Islet precursor cell (in vitro differentiated cells): ENCODE measurements around the gene CYP27B1.
"Not testable (repeated sequence)": the region's sequence is repeated elsewhere in the genome, so short reads cannot be mapped to it uniquely, and the experiment has no call there.

Source experiments
- DNase-seq: peaks from one replicate; pipeline ENCODE4 v3.0.0-alpha.2; 2018

The CYP27B1 gene

GRCh38 chr12:57783466-57783801, 16.6 kb upstream of the CYP27B1 start:
- no peak for DNase-seq

GRCh38 chr12:57782608-57783465, 16.0 kb upstream of the CYP27B1 start, which contains the start of gene TSFM:
TSFM (plus strand) TSS chr12:57782787; CDS start chr12:57782802, 15 bp downstream.
- peak; percentile 97 for DNase-seq

- no peak for DNase-seq
Measured at GRCh38 chr12:57782243-57782607, 15.3 kb upstream of the CYP27B1 start.

DNA sequence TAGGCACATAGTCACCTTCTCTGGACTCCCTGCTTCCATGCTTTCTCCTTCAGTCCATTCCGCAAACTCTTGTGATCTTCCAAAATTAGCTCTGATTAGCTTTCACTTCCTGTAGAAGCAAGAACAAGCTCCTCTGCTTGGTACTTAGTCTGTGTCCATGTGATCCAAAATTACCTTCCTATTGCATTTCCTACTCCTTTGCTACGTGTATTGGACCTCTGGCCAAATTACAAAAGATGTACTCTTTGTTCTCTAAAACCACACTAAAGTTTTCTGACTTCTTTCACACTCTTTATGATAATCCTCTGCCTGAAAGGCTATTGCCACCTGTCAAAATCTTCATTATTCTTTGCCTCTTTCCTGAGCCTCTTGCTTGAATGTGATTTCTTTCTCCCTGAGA, 14.9 kb upstream of the CYP27B1 start:
- no peak for DNase-seq

DNA sequence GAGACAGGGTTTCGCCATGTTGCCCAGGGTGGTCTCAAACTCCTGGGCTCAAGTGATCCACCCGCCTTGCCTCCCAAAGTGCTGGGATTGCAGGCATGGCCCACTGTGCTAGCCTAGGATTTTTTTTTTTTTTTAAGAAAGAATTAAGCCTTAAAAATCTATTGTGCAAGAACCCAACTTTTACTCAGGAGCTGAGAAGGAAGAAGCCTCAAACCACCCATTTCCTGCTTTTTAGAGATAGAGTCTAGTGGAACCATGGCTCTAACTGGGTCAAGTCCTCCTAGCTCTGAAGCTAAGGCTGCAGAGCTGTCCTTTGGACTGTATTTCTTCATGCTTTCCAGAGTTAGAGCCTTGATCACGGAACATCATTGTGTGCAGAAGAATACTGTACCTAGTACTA, 14.4 kb upstream of the CYP27B1 start:
- DNase-seq, result no peak

GRCh38 chr12:57780284-57780897, 13.5 kb upstream of the CYP27B1 start:
- DNase-seq, result no peak

DNA sequence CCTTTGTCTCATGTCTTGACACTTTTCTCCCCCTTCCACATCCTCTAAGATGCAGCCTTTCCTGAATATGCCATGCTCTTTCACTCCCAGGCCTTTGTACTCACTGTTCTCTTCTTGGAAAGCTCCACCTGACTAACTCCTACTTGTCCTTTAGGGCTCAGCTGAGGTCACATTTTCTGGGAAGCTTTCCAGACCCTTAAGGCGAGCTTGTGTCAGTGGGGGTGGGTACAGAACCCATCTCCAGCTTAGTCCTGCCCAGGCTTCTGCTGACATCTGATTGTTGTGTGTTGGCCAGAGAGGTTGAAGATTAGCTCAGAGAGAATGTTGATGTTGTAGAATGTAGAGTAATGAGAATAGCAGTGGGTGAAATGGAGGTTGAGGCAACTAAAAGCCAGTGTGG, 12.9 kb upstream of the CYP27B1 start:
- no peak for DNase-seq

DNA sequence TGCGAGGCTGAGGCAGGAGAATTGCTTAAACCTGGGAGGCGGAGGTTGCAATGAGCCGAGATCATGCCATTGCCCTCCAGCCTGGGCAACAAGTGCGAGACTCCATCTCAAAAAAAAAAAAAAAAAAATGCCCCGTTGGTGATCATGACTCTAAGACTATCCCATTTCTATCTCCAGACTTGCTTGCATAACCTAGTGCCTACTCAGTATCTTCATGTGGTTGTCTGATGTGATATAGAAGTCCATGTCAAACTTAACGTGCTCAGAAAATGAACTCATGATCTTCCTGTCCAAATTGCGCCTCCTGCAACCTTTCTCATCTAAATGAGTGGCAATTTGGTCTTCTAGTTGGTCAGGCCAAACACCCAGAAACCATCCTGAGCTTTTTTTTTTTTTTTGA, 11.0 kb upstream of the CYP27B1 start:
- DNase-seq, result no peak

- DNase-seq, result no peak
Measured at GRCh38 chr12:57777367-57777766, 10.5 kb upstream of the CYP27B1 start.

GRCh38 chr12:57776247-57776587, 9.3 kb upstream of the CYP27B1 start:
- DNase-seq, result no peak

DNA sequence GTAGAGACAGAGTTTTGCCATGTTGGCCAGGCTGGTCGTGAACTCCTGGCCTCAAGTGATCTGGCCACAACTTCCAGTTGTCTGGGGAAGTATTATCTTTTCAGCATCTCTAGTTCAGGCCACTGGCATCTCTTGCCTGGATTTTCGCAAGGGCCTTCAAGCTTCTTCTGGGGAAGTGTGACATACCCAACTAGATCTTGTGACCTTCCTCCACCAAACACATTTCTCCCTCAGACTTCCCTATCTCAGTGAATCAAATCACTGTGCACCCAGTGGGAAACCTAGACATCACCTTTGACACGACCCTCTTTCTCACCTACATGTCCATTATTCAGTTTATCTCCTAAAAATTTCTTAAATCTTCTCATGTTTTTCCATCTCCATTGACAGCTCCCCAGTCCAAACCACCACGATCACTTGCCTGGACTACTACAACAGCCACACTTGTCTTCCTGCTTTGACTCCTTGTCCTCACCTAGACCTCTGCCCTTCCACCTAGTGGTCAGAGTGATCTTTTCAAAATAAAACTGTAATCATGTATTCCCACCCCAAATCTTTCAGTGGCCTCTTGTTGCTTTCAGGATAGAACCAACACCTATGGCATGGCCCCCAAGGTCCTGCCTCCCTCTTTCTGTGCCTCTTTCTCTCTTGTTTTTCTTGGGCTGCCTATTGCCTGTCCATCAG, 8.8 kb upstream of the CYP27B1 start:
- no peak for DNase-seq

DNA sequence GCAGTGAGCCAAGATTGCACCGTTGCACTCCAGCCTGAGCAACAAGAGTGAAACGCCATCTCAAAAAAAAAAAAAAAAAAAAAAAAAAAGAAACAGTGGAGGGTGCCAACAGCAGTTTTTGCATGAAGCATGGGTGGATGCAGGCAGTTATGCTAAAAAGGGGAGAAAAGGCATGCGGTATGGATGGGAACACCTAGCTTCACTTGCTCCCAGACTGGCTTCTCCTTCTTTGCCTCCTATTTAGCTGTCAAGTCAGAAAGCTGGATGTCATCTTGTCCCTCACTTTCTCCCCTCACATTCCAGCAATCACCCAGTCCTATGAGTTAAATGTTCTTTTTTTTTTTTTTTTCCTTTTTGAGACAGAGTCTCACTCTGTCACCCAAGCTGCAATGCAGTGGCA, 8.2 kb upstream of the CYP27B1 start:
- DNase-seq, result no peak

- not testable (repeated sequence) for DNase-seq
Measured at GRCh38 chr12:57774634-57775033, 7.8 kb upstream of the CYP27B1 start.

GRCh38 chr12:57772429-57773322, 5.8 kb upstream of the CYP27B1 start, which contains the start of gene EEF1AKMT3:
EEF1AKMT3 (plus strand) TSS chr12:57772614; CDS start chr12:57772725, 111 bp downstream.
- peak; percentile 90 for DNase-seq

DNA sequence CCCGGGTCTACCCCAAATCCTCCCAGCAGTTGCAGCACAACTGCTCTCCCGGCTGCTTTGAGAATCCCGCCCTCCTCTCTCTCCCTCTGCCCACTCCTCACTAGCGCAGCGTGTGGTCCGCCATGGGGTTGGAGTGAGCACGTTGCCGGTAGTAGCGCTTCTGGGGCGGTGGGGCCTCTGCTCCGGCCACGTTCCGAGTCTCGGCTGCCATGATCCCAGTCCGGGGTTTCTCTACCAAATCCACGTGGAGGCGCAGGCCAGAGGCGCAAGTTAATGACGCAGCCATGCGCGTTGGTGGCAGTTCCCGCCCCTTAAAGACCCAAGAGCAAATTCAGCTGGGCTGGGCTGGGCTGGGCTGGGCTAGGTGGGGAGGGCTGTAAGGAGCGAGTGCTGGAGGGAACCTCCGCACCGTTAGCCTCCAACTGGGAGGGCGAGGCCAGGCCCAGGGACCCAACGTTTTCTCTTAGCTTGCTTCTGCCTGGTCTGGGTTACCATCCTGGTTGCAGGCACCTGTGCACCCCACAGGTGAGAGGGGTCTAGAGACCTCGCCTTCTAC, 5.1 kb upstream of the CYP27B1 start, which contains the start of gene METTL1:
Gene METTL1, minus strand, starts transcription at position 233 of the 556 bp plus-strand sequence. Its CDS starts 22 bp downstream, at position 211.
- DNase-seq, result peak; percentile 99

DNA sequence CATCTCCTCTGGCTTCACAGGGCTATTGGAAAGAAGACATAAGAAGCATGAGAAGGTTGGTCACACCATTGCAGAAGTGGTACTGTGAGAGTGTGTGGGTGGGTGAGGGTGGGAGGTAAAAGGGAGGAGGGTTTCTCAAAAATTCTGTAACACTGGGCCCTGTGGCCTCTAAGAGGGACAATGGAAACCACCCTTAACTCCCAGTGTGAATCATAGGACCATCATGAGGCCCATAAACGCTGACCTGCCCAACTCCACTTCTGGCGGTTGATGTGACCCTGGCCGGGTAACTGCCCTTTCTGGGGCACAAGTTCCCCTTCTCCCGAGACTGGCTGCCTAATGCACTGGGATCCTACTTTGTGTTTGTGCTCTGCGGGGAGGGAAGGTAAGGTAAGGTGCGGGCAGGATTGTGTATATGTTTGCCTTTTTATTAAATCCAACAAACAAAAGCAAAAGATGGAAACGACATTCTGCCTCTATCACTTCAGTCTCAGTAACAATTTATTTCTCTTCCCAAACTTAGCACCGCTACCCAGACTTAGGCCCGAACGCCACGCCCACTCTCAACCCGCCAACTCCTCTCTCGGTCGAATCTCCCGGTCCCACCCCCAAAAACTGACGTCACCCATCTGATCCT, 4.5 kb upstream of the CYP27B1 start:
- peak; percentile 49 for DNase-seq

DNA sequence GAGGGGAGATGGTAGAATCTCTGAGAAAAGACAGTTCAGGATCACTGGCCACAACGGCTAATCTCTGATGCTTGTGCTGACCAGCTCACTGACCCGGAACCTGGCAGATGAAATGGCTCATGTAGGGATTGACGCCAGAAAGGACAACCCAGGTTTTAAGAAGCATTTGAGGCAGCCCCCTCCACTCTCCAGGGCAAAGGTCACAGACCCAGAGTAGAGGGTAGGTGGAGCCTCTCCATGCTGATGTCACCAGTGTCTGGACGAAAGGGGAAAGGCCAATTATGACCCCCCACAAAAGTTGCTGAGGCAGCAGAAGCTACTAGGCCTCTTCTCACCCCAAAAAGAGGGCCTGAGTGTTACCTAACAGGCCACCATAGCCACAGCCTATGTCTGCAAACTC, 3.9 kb upstream of the CYP27B1 start:
- DNase-seq, result peak; percentile 40

GRCh38 chr12:57769594-57769993, 2.7 kb upstream of the CYP27B1 start:
- peak; percentile 35 for DNase-seq

DNA sequence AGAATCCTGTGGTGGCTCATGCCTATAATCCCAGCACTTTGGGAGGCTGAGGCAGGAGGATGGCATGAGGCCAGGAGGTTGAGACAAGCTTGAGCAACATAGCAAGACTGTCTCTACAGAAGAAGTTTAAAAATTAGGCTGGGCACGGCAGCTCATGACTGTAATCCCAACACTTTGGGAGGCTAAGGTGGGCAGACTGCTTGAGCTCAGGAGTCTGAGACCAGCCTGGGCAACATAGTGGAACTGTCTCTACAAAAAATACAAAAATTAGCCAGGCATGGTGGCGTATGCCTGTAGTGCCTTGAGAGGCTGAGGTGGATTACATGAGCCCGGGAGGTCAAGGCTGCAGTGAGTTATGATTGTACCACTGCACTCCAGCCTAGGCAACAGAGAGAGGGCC, 998 bp upstream of the CYP27B1 start:
- peak; percentile 29 for DNase-seq

- DNase-seq, result no peak
Measured at GRCh38 chr12:57767305-57767698, 424 bp upstream of the CYP27B1 start.

DNA sequence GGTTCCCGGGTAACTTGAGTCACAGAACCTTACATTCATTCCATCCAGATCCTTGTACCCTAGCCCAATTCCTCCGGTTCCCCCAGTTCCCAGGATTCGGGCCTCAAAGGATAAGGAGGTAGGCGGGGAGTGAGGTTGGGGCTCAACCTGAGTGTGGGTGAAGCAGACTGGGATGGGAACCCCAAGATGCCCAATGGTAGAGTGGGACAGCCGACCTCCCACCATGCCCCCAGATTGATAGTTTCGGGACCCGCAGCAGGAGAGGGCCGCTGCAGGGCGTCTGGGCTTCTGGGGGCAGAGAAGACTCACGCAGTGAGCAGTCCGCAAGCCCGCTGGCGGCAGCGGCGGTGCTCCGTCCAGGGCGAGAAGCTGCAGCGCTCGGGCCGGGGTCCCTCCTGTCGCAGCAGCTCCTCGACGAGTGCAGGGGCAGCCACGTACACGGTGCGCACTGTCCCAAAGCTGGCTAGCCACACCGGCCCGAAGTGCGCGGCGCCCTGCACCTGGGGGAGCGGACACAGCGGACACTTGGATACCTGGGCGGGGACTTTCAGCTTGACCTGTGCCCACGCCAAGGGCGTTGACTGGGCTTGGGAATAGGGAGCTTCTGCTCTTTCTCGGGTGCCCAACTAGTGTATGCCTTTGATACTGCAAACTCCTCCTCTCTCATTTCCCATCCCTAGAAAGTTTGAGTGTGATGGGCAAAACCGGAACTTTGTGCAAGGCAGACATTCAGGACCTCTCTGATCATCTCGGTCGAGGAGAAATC, 997 bp downstream of the CYP27B1 start:
- peak; percentile 68 for DNase-seq
